DMS114 treated with DMSO at 0.1 percent for 48 hours (cell line): ENCODE results near the gene EIF4B.
"Not testable (repeated sequence)": the region's sequence is repeated elsewhere in the genome, so short reads cannot be mapped to it uniquely, and the experiment has no call there.

Experiments
- DNase-seq: peaks from one replicate; lab custom pipeline; 2025; ENCODE audit not compliant: unreplicated experiment; lab: John Stamatoyannopoulos, UW

The EIF4B gene, protein sequence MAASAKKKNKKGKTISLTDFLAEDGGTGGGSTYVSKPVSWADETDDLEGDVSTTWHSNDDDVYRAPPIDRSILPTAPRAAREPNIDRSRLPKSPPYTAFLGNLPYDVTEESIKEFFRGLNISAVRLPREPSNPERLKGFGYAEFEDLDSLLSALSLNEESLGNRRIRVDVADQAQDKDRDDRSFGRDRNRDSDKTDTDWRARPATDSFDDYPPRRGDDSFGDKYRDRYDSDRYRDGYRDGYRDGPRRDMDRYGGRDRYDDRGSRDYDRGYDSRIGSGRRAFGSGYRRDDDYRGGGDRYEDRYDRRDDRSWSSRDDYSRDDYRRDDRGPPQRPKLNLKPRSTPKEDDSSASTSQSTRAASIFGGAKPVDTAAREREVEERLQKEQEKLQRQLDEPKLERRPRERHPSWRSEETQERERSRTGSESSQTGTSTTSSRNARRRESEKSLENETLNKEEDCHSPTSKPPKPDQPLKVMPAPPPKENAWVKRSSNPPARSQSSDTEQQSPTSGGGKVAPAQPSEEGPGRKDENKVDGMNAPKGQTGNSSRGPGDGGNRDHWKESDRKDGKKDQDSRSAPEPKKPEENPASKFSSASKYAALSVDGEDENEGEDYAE

DNA sequence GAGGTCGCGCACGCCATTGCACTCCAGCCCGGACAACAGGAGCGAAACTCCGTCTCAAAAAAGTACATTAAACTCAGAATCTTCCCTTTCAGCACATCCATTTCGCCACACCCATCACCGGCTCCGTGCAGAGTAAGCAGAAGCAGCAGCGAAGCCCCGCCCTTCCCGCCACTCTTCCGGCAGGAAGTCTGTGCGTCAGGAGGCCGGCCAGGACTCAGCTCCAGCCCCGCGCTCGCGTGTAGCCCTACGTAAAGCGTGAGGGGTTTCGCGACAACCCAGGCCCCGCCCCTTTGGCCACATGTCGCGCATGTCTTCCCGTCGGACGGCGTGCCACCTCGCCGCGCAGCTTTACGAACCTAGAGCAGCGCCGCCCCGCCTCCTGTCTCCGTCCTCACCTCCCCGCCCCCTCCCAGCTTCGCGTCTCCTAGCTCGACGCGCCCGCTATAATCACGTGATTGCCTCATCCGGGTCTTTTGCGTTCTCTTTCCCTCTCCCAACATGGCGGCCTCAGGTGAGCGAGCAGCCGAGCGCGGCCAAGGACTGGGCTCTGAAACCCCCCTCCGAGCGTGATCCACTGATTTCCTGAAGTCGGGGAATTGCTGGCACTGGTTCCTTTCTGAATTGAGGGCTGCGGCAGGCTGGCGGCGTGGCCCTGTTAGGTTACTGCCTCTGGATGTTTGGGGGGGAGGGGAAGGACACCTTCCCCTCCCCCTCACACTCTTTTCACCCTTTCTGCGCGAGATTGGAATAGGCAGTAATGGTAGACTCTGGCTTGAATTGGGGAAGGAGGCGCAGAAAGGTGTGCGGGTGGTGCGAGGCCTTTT, at the start of gene EIF4B:
Gene EIF4B, plus strand, starts transcription at position 471 of the 824 bp plus-strand sequence. Its CDS starts 28 bp downstream, at position 499.
- peak; percentile 99 for DNase-seq

DNA sequence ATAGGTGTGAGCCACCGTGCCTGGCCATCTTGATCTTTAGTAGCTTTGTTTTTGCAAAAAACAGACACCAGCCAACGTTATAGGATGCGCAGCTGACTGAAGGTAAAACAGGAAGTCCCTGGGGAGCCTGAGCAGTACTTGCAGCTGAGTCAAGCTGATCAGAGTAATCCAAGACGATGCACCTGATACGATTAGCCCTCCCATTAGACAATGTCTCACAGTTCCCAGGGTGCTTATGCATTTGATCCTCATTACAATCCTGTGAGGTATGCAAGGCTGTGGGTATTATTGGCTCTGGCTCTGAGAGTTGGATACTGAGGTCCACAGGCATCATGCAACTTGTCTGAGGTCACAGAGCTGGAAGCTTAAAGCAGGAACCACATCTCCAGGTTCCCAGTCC, 49.3 kb upstream of the EIF4B start:
- no peak for DNase-seq

DNA sequence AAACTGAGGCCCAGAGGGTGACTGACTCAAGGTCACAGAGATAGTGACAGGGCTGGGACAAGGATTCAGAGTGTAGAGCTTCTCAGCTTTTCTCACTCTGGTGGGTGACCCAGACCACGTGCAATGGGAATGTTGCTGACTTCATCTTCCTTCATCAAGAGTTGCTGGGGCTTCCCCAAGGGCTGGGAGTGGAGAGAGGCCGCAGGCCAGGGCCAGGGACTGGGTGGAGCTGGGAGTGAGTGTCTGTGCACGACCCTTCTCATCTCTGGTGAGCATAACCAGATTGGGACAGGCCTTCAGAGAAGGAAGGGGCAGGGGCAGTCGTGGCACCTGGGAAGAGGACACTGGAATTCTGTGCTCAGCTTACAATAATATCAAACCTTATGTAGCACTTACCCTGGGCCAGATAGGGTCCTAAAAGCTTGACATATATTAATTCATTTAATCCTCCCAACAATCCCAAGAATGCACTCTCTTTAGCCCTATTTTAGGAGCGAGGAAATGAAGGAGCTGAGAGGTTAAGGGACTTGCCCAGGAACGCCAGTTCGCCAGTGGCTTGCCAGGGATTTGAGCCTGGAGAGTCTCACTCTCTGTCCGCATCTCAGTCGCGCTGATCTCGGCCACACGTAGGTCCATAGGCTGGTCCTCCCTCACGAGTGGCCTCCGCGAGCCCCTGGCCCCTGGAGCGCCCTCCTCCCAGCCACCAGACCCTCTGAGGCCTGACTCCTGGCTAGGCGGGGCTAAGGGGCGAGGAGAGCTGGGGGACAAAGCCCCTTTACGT, 41.5 kb upstream of the EIF4B start:
- no peak for DNase-seq

DNA sequence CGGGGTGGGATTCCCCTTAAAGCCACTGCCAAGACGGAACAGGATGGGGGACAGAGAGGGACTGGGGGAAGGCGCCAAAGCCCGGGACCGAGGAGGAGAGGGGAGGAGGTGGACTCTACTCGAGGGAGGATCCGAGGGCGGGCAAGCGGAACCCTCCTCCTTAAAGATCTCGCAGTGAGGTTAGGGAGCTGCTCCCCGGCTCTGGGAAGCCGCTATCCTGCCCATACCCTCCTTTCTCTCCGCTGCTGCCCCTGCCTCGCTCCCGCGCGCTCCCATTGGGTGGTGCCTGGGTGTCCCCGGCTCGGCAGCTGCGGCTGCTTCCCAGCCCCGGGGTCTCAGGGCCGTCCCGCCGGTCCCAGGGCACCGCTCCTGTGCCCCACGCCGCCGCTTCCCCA, 40.9 kb upstream of the EIF4B start:
- no peak for DNase-seq

DNA sequence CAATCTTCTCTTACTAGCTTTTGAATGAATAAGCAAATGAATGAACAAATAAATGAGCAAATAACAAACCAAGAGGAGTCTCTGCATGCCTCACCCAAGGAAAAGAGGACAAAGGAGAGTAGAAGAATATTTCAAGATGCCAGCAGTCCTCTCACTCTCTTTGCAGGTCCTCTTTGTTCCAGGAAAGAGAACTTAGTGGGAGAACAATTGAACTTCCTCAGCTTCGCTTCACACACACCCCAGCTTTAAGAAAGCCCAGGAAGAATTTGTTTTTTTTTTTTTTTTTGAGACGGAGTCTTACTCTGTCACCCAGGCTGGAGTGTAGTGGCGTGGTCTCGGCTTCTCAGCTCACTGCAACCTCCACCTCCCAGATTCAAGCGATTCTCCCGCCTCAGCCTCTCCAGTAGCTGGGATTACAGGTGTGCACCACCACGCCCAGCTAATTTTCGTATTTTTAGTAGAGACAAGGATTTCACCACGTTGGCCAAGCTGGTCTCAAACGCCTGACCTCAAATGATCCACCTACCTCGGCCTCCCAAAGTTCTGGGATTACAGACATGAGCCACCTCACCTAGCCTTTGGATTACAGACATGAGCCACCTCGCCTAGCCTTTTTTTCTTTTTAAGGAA, 37.0 kb upstream of the EIF4B start:
- no peak for DNase-seq

DNA sequence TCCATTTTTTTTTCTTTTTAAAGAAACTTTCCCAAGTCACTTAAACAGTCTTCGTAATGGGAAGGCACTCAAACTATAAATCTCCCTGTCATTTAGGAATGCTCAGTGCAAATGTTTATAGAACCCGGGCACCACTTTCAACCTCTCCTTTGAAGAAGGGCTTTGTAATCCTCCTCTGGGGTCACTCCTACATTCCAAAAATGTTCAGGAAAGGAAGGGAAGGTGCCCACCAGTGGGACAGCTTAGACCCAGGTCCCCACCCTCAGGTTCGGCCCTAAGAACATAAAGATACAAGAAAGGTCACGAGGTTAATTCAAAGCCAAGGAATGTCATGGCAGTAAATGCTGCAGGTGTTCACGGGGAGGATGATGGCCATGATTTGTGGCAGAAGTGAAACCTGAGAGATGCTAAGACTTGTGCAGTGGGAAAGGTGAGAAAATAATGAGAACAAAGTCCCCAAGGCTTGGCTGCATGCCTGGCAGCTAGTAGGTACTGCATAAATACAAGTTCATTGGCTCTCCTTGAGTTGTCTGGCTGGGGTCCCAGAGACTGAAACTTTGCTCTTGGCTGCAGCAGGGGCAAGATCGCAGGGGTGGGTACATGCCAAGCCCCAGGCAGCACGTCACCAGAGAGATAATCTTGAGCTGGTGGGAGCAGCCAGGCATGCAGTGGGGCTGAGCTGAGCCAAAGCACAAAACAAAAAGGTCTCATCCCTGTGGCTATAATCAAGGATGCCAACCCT, 36.3 kb upstream of the EIF4B start:
- no peak for DNase-seq

DNA sequence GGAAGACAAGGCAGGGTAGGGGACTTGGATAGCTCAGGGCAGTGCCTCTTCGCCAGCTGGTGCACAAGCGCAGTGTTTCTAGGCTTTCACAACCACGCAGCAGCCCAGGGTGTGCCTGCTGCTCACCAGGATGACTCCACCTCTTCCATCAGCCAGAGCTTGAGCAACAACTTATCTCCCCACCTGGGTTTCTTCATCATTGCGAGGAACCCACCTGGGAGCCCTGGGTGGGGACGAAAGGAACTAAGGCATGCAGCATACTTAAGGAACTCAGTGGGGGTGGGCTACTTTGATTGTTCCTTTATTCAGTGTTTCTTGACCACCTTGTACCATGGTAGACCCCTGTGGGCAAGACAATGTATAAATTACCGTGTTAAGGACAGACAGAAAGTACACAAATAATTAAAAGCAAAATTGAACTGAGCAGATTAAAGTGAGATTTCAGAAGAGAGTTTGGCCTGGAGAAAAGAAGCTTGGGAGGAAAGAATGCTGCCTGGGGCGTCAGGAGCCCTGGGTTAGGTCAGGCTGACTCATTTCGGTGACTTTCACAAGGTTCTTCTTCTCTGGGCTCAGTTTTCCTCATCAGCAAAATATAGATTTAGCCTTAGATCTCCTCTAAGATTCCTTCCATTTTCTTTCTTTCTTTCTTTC, 34.5 kb upstream of the EIF4B start:
- DNase-seq, result no peak

DNA sequence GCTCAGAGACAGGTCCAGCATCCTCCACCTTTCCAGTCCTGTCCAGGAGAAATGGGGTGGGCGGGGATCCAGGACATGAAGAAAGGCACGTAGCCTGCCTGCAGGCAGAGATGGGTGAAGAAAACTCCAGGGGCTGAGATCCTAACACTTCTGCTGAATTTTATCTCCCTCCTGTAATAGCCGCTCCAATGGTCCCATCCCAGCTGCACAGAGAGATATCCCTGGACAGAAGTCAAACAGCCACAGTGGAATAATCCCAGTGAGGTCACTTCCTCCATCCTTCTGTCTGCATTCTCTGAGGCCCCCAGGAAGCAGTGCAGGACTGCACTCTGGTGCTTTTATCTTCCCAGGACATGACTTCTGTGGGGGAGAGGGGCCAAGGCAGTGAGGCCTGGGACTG, 31.1 kb upstream of the EIF4B start:
- no peak for DNase-seq

DNA sequence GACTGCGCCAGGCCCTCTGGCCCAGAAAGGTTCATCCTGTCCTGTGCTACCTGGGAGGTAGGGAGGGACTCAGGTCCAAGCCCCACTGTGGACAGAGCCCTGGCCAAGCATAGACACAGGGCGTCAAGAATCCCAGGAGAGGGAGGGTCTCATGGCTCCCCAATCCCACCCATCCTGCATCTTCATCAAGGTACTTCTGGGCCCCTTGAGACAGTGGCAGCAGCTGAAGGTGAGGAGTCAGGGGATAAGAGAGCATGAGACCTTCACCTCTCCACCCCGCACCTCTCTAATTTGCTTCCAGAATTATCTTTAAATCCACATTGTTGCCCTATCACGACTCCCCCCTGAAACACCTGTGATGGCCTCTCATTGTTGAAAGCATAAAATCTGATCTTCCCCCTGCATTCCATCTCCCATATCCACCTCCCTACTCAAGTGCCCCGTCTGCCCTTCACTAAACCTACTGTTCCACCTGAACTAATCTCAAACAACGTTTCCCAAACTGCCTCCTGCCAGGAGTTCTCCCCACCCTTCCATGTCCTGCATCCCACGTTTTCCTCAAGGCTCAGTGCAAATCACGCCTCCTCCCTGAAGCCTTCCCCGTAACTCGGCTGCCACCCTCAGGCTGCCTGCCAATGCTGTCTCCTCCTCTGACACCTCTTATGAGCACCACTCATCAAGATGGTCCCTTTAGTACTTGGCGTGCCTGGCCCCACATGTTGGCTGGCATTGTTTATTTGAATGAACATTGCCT, 30.3 kb upstream of the EIF4B start:
- no peak for DNase-seq

DNA sequence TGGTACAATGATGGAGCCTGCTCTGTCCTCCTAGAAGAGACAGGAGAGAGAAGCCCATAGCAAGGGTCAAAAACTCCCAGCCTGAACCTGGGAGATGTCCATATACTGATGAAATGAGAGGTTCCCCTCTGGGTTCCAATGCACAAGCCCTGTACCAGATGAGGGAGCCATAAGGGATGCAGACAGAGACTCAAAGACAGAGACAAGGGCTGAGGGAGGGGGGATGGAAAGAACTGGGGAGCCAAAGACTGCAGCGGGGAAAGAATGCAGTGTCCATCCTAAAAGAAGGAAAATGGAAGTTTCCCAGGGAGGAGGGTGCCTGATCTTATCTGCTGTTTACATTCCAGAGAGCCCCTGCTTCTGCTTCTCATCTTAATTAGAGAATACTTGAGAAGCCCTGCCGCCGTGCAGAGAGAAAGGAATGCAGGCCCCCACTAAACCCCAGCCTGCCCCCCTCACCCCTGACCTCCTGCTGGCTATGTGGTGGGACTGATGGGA, 29.6 kb upstream of the EIF4B start:
- no peak for DNase-seq

DNA sequence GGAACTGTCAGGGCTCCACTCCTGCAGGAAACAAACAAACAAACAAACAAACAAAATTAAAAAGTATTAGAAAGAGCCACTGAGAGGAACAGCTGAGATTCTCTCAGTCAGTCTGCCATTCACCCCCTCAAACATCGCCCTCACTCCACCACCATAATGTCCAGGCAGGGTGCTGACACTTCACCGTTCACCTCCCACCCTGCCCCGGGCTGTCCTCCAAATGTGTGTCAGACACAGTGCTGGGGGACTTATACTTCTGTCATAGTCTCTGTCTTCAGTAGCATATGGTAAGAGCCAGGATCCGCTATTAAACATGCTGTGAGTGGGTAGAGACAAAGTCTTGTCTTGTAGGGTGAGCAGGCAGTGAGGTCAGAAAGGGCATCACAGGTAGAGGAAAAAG, 29.1 kb upstream of the EIF4B start:
- DNase-seq, result no peak

DNA sequence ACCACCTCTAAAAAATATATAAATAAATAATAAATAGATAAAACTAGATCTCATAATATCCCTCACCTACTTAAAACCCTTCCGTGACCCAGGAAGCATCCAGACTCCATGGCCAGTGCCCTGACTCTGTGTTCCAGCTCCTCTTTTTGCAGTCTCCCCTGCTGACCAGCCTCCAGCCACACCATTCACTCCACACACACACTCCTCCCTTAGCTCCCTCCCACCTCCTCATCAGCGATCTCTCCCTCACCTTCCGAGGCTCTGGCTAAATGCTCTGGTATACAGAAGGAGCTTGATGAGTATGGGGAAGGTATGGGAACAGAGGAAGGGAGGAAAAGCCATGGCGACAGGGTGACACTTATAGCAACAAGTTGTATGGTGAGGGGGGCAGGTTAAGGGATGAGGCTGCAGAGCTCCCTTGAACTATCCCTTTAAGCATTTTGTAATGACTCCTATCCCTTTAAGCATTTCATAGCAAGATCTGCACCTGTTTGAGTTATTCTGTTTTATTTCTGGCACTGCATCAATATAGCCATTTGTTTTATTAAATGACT, 26.1 kb upstream of the EIF4B start:
- no peak for DNase-seq

DNA sequence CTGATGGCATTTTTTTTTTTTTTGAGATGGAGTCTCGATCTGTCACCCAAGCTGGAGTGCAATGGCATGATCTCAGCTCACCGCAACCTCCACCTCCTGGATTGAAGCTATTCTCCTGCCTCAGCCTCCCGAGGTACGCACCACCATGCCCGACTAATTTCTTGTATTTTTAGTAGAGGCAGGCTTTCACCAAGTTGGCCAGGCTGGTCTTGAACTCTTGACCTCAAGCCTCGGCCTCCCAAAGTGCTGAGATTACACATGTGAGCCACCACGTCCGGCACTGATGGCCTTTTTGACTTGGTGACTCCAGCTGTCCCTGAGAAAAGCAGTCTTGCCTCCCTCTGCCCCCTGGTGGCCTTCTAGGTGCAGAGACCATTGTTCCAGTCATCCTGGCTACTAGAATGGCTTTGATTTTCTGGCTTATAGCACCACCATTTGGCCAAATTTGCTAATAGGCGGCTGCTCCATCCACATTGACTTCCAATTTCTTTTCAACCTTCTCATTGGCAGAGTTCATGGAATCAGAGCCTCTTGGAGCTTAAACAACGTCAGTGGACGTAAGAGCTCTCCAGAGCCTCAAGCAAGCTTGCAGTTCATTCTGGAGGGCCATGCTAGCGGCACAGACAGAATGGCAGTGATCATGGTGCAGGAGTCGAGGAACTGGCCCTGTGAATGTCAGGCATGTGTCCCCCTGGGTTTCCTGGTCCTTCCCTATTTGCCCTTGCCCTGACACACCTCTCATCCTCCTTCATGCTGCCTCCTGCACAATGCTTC, 25.4 kb upstream of the EIF4B start:
- peak; percentile 95 for DNase-seq

DNA sequence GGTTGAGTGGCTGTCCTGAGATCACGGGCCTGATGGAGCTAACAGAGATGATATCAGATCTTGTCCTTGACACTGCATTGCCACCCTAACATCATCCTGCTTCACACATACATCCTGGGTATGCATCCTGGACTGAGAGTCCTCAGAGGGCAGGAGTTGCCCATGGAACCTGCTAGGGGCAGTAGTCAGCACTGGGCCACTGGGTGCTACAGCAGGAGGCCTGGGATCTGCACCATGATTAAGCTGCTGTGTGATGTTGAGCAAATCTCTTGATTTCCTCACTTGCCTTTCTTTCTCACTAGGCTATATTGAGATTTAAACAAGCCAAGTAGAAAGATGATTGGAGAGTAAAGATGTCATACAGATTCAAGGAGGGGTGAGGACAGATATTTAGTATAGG, 22.1 kb upstream of the EIF4B start:
- no peak for DNase-seq

DNA sequence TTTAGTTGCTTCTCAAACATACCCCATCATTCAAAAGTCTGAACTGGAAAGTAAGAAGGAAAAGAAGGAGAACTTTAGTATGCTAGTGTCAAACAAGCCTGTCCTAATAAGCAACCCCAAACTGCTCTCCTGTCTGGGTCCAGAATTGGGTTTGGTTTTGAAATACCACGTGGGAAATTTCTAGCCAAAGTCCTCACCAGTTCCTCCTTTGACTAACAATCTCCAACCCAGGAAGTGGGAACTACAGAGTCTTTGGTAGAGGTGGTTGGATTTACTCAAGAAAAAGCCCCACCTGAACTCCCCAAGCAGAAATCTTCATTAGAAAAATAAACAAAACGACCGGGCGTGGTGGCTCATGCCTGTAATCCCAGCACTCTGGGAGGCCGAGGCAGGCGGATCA, 17.4 kb upstream of the EIF4B start:
- DNase-seq, result no peak

DNA sequence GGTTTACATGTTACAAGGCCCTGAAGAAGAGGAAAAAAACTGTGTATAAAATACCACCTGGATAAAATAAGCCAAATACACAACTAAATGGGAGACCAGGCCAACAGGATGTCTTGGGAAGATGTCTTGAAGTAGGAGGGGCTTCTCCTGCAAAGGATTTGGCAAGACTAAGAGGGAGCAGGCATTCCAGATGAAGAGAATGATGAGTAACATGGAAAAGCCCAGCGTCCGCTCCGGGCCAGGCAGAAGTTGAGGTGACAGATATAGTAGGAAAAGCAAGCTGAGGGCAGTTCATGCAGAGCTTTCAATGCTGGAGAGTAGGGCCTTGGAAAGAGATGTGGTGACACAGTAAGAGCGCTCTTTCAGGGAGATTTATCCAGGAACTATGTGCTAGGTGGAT, 16.1 kb upstream of the EIF4B start:
- no peak for DNase-seq

DNA sequence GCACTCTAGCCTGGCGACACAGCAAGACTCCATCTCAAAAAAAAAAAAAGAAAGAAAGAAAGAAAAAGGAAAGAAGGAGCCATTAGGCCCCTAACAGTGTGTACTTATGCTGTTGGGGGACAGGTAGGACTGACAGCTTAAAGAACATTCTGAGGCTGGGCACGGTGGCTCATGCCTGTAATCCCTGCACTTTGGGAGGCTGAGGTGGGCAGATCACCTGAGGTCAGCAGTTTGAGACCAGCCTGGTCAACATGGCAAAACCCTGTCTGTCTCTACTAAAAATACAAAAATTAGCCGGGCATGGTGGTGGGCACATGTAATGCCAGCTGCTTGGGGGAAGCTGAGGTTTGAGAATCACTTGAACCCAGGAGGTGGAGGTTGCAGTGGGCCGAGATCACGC, 14.0 kb upstream of the EIF4B start:
- DNase-seq, result not testable (repeated sequence)
